ENCODE results near the gene HMBS.

- no peak for TF ChIP-seq CTCF (IDR thresholded peaks at IDR 0.05)
- TF ChIP-seq POLR2A (IDR thresholded peaks at IDR 0.05), result no peak
These were observed 27.8 kb downstream of the HMBS start for GRCh38 chr11:119112314-119113020.

Data from uterus (tissue), 2 donors.